ENCODE results near the gene SUSD6.
"Not testable (repeated sequence)": the region's sequence is repeated elsewhere in the genome, so short reads cannot be mapped to it uniquely, and the experiment has no call there.

Gene SUSD6

GRCh38 chr14:69719501-69719951, 108.1 kb downstream of the SUSD6 start:
- DNase-seq, result no peak

GRCh38 chr14:69720912-69721311, 109.5 kb downstream of the SUSD6 start:
- DNase-seq, result no peak

GRCh38 chr14:69726761-69727511, 115.5 kb downstream of the SUSD6 start:
- DNase-seq, result peak; percentile 17

- no peak for DNase-seq
These were observed 116.5 kb downstream of the SUSD6 start for GRCh38 chr14:69727860-69728259.

GRCh38 chr14:69731919-69732598, 120.7 kb downstream of the SUSD6 start:
- not testable (repeated sequence) for DNase-seq

GRCh38 chr14:69736405-69736804, 125.0 kb downstream of the SUSD6 start:
- DNase-seq, result not testable (repeated sequence)

GRCh38 chr14:69741055-69741454, 129.7 kb downstream of the SUSD6 start:
- no peak for DNase-seq

- no peak for DNase-seq
These were observed 138.6 kb downstream of the SUSD6 start for GRCh38 chr14:69749956-69750355.

GRCh38 chr14:69750495-69750894, 139.1 kb downstream of the SUSD6 start:
- DNase-seq, result no peak

- no peak for DNase-seq
These were observed 141.4 kb downstream of the SUSD6 start for GRCh38 chr14:69752773-69753172.

GRCh38 chr14:69753860-69754259, 142.5 kb downstream of the SUSD6 start:
- no peak for DNase-seq

GRCh38 chr14:69754487-69754886, 143.1 kb downstream of the SUSD6 start:
- DNase-seq, result no peak

- no peak for DNase-seq
These were observed 143.9 kb downstream of the SUSD6 start for GRCh38 chr14:69755296-69755695.

GRCh38 chr14:69755784-69756183, 144.4 kb downstream of the SUSD6 start:
- no peak for DNase-seq

GRCh38 chr14:69756298-69756697, 144.9 kb downstream of the SUSD6 start:
- DNase-seq, result no peak

- no peak for DNase-seq
These were observed 149.4 kb downstream of the SUSD6 start for GRCh38 chr14:69760810-69761209.

GRCh38 chr14:69763761-69764510, 152.5 kb downstream of the SUSD6 start:
- no peak for DNase-seq
